Fibroblast of lung (primary cell): Measurements from ENCODE around the gene SIN3B.

Source experiments
- CTCF ChIP-seq, 2 donors: IDR thresholded peaks in 1 of 2; conservative IDR thresholded peaks in 1 of 2; 1 replicate in 1 of 2; 2 replicates in 1 of 2; pipeline ENCODE4 v1.5.1; 2011 to 2012; ENCODE audit warnings: low read length in 2 of 2, control low read depth in 1 of 2, inconsistent platforms in 1 of 2, low read depth in 1 of 2, mild to moderate bottlenecking in 1 of 2
- EZH2 ChIP-seq: IDR thresholded peaks from 2 replicates; pipeline ENCODE4 v1.5.1; 2012; ENCODE audit warnings: low read length, control low read depth, mild to moderate bottlenecking; ENCODE audit errors: missing control alignments

GRCh38 chr19:16856091-16856490 lies 26.9 kb downstream of the SIN3B start:
- TF ChIP-seq CTCF (conservative IDR thresholded peaks at IDR 0.05 in 1 of 2, IDR thresholded peaks at IDR 0.05 in 1 of 2; ENCODE audit: low read depth in 1 of 2, low read length in 2 of 2) = no peak
- TF ChIP-seq EZH2 = no peak
